Measurements from ENCODE around the gene CPNE2.

Gene CPNE2

GRCh38 chr16:57125376-57125775 lies 33.0 kb downstream of the CPNE2 start:
- no peak for DNase-seq

- DNase-seq = no peak
Observed at GRCh38 chr16:57125969-57126368, 33.6 kb downstream of the CPNE2 start.

GRCh38 chr16:57126411-57126810 lies 34.0 kb downstream of the CPNE2 start:
- no peak for DNase-seq

- DNase-seq = no peak
Observed at GRCh38 chr16:57127037-57127763, 34.8 kb downstream of the CPNE2 start.

GRCh38 chr16:57127836-57128235 lies 35.5 kb downstream of the CPNE2 start:
- no peak for DNase-seq

GRCh38 chr16:57128771-57129389 lies 36.5 kb downstream of the CPNE2 start:
- DNase-seq = peak; percentile 14

GRCh38 chr16:57130950-57131321 lies 38.6 kb downstream of the CPNE2 start:
- no peak for DNase-seq

GRCh38 chr16:57131351-57131970 lies 39.1 kb downstream of the CPNE2 start:
- no peak for DNase-seq

- no peak for DNase-seq
Observed at GRCh38 chr16:57132470-57132869, 40.1 kb downstream of the CPNE2 start.

- DNase-seq = no peak
Observed at GRCh38 chr16:57133031-57133430, 40.6 kb downstream of the CPNE2 start.

GRCh38 chr16:57133886-57134285 lies 41.5 kb downstream of the CPNE2 start:
- no peak for DNase-seq

- peak; percentile 8 for DNase-seq
Observed at GRCh38 chr16:57134982-57135381, 42.6 kb downstream of the CPNE2 start.

GRCh38 chr16:57137043-57137442 lies 44.7 kb downstream of the CPNE2 start:
- DNase-seq = no peak

GRCh38 chr16:57137566-57138273 lies 45.3 kb downstream of the CPNE2 start:
- no peak for DNase-seq

- DNase-seq = no peak
Observed at GRCh38 chr16:57138281-57138935, 46.0 kb downstream of the CPNE2 start.

GRCh38 chr16:57140931-57141668 lies 48.7 kb downstream of the CPNE2 start:
- DNase-seq = no peak

- DNase-seq = no peak
Observed at GRCh38 chr16:57141822-57142631, 49.6 kb downstream of the CPNE2 start.

GRCh38 chr16:57143149-57143921 lies 51.0 kb downstream of the CPNE2 start:
- DNase-seq = no peak

GRCh38 chr16:57144027-57144426 lies 51.6 kb downstream of the CPNE2 start:
- no peak for DNase-seq

Data from effector CD8-positive, alpha-beta T cell (primary cell).